HepG2 (cell line): ENCODE results near the gene PTTG1. TPM values are rescaled to one million over a fixed set of nuclear protein-coding genes. Genes with fewer than 3 reads are reported as not detected.
A peak's percentile ranks its signal among the peaks of the same experiment; 100 is the strongest.

ENCODE experiments used
- CBFB ChIP-seq: sonication (generic); formaldehyde crosslinking; IDR thresholded peaks from 2 replicates; pipeline ENCODE4 v1.4.0; 2020; ENCODE audit warnings: missing genetic modification reagents
- CBX1 ChIP-seq: IDR thresholded peaks from one replicate; pipeline ENCODE4 v1.6.1; 2016; ENCODE audit warnings: antibody characterized with exemption, low read depth
- EEA1 ChIP-seq: sonication (generic); formaldehyde crosslinking; IDR thresholded peaks from 2 replicates; pipeline ENCODE4 v1.5.1; 2020; ENCODE audit warnings: mild to moderate bottlenecking, missing genetic modification reagents, borderline replicate concordance
- FOXK2 ChIP-seq: fragments of 450-650 bp; IDR thresholded peaks from 2 replicates; pipeline ENCODE4 v1.6.1; 2016
- GATAD2A ChIP-seq: IDR thresholded peaks from 2 replicates; pipeline ENCODE4 v1.6.1; 2016
- HES4 ChIP-seq: sonication (generic); formaldehyde crosslinking; IDR thresholded peaks from 2 replicates; pipeline ENCODE4 v1.9.0; 2021; ENCODE audit warnings: mild to moderate bottlenecking, missing genetic modification reagents, borderline replicate concordance
- KDM4B ChIP-seq: sonication (generic); formaldehyde crosslinking; IDR thresholded peaks from 2 replicates; pipeline ENCODE4 v1.4.0; 2020; ENCODE audit warnings: missing genetic modification reagents
- MED1 ChIP-seq: sonication (generic); formaldehyde crosslinking; IDR thresholded peaks from 2 replicates; pipeline ENCODE4 v1.4.0; 2020; ENCODE audit warnings: missing genetic modification reagents
- NFYC ChIP-seq: IDR thresholded peaks from 2 replicates; pipeline ENCODE4 v1.6.1; 2016; ENCODE audit warnings: missing genetic modification reagents, missing compliant biosample characterization
- REPIN1 ChIP-seq: sonication (generic); formaldehyde crosslinking; IDR thresholded peaks from 2 replicates; pipeline ENCODE4 v1.8.0; 2022; ENCODE audit warnings: missing genetic modification reagents, low read depth, mild to moderate bottlenecking, borderline replicate concordance
- XBP1 ChIP-seq: sonication (generic); formaldehyde crosslinking; IDR thresholded peaks from 2 replicates; pipeline ENCODE4 v1.5.0; 2020; ENCODE audit warnings: missing genetic modification reagents
- ZBTB7A ChIP-seq: sonication (generic); formaldehyde crosslinking; IDR thresholded peaks from 2 replicates; pipeline ENCODE4 v1.8.0; 2022; ENCODE audit warnings: mild to moderate bottlenecking, missing genetic modification reagents
- ZC3H13 ChIP-seq: sonication (generic); formaldehyde crosslinking; IDR thresholded peaks from 2 replicates; pipeline ENCODE4 v1.8.1; 2023; ENCODE audit warnings: mild to moderate bottlenecking, missing genetic modification reagents, moderate library complexity
- ZFP36 ChIP-seq: fragments of 150-350 bp; IDR thresholded peaks from 2 replicates; pipeline ENCODE4 v1.6.1; 2018; ENCODE audit warnings: borderline replicate concordance, low read length, low read depth; ENCODE audit not compliant: partially characterized antibody
- ZNF12 ChIP-seq: sonication (generic); formaldehyde crosslinking; IDR thresholded peaks from 2 replicates; pipeline ENCODE4 v1.5.0; 2020; ENCODE audit warnings: missing genetic modification reagents
- ZNF136 ChIP-seq: sonication (generic); formaldehyde crosslinking; IDR thresholded peaks from 2 replicates; pipeline ENCODE4 v1.8.1; 2022; ENCODE audit warnings: low read depth, mild to moderate bottlenecking, moderate library complexity, missing genetic modification reagents
- ZNF562 ChIP-seq: sonication (generic); formaldehyde crosslinking; IDR thresholded peaks from 2 replicates; pipeline ENCODE4 v1.8.0; 2022; ENCODE audit warnings: missing genetic modification reagents, borderline replicate concordance
- ZSCAN22 ChIP-seq: sonication (generic); formaldehyde crosslinking; IDR thresholded peaks from 2 replicates; pipeline ENCODE4 v1.4.0; 2020; ENCODE audit warnings: mild to moderate bottlenecking, missing genetic modification reagents
- polyA plus RNA-seq, 8 experiments: library from polyadenylated mRNA; depleted of rRNA in 3 of 8; stranded (reverse) in 7 of 8; unstranded in 1 of 8; fragments of >200 nt; fragmentation: Illumina TruSeq in 4 of 8; extraction: Trizol in 4 of 8; gene quantifications; 2 replicates each; pipeline versions ENCODE4 v1.2.1 to v1.2.3, GENCODE V29; 2011 to 2016; ENCODE audit warnings: low read depth in 4 of 8, missing spikeins in 1 of 8, mixed read lengths in 1 of 8; ENCODE audit not compliant: insufficient read depth in 1 of 8
- total RNA-seq, 5 experiments: library from RNA; depleted of rRNA; stranded (reverse); fragments of >200 nt; fragmentation: Illumina TruSeq; extraction: Trizol; gene quantifications; 2 replicates each; pipeline ENCODE4 v1.2.3, GENCODE V29; 2016; ENCODE audit warnings: low read depth in 1 of 5
- TF ChIP-seq, protein P1 (sequence below): sonication (generic); formaldehyde crosslinking; IDR thresholded peaks from 2 replicates; pipeline ENCODE4 v1.4.0; 2020; ENCODE audit warnings: missing genetic modification reagents
- TF ChIP-seq, protein P2 (sequence below): sonication (generic); formaldehyde crosslinking; IDR thresholded peaks from 2 replicates; pipeline ENCODE4 v1.4.0; 2020; ENCODE audit warnings: missing genetic modification reagents, low read depth, mild to moderate bottlenecking, borderline replicate concordance
- TF ChIP-seq, protein P3 (sequence below): sonication (generic); formaldehyde crosslinking; IDR thresholded peaks from 2 replicates; pipeline ENCODE4 v1.4.0; 2020; ENCODE audit warnings: missing genetic modification reagents
- TF ChIP-seq, protein P4 (sequence below): sonication (generic); formaldehyde crosslinking; IDR thresholded peaks from 2 replicates; pipeline ENCODE4 v1.8.0; 2022; ENCODE audit warnings: mild to moderate bottlenecking, missing genetic modification reagents
- TF ChIP-seq, protein P5 (sequence below), 2 experiments: sonication (generic) in 1 of 2; formaldehyde crosslinking in 1 of 2; IDR thresholded peaks; 2 replicates each; pipeline versions ENCODE4 v1.4.0 to v1.6.1; 2018 to 2020; ENCODE audit warnings: missing genetic modification reagents in 2 of 2, borderline replicate concordance in 1 of 2, low read depth in 1 of 2, mild to moderate bottlenecking in 1 of 2, missing biosample characterization in 1 of 2

The PTTG1 gene
- total and polyA plus RNA-seq, 2 of the 13 experiments (the other 11 are each of a cell fraction or from before 2014, with no cell fraction given): 102 to 161 TPM

DNA sequence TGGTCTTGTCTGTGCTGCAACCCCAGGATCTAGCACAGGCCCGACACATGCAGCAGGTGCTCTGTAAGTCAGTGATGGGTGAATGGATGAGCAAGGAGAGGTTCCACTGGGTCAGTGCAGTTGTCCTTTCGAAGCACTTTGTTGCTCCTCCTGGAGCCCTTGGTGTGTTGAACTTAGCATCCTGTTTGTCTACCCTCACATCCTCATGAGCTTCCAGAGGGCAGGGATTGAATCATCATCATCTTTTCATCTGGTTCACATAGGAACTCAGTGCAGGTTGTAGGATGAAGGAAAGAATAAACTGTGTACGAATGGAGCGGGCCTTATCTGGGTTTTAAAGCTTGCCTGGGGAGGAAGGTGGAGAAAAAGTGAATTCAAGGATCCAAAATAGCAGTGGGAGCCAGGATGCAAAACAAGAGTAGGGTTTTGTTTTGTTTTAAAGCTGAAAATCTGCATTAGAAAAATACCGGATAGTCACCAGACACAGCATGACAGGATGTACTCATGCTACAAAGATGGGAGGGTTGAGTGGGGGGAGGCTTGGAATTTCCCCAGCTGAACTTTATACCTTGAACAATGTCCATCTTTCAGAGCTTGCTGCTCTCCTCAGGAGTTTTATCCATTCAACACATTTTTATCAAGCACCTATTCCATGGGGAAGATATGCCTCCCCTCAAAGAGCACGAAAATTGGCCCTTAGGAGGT lies 55.8 kb downstream of the PTTG1 start (continued):
- no peak for TF ChIP-seq REPIN1 (CRISPR knock-in tag)
- TF ChIP-seq ZSCAN22: no peak
- TF ChIP-seq ZFP36: no peak
- no peak for TF ChIP-seq XBP1 (CRISPR knock-in tag)
- TF ChIP-seq HES4: no peak
- TF ChIP-seq, protein P1, sequence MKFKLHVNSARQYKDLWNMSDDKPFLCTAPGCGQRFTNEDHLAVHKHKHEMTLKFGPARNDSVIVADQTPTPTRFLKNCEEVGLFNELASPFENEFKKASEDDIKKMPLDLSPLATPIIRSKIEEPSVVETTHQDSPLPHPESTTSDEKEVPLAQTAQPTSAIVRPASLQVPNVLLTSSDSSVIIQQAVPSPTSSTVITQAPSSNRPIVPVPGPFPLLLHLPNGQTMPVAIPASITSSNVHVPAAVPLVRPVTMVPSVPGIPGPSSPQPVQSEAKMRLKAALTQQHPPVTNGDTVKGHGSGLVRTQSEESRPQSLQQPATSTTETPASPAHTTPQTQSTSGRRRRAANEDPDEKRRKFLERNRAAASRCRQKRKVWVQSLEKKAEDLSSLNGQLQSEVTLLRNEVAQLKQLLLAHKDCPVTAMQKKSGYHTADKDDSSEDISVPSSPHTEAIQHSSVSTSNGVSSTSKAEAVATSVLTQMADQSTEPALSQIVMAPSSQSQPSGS: no peak
- TF ChIP-seq, protein P2, sequence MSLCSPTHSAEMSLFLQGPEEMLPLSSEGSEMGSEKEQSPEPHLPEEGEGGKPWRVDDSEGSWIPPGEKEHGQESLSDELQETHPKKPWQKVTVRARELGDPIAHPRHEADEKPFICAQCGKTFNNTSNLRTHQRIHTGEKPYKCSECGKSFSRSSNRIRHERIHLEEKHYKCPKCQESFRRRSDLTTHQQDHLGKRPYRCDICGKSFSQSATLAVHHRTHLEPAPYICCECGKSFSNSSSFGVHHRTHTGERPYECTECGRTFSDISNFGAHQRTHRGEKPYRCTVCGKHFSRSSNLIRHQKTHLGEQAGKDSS (CRISPR knock-in tag): no peak
- TF ChIP-seq GATAD2A (CRISPR knock-in tag): peak; percentile 68; the same call in 1 of the 2 replicates
- no peak for TF ChIP-seq ZBTB7A
- TF ChIP-seq, protein P3, sequence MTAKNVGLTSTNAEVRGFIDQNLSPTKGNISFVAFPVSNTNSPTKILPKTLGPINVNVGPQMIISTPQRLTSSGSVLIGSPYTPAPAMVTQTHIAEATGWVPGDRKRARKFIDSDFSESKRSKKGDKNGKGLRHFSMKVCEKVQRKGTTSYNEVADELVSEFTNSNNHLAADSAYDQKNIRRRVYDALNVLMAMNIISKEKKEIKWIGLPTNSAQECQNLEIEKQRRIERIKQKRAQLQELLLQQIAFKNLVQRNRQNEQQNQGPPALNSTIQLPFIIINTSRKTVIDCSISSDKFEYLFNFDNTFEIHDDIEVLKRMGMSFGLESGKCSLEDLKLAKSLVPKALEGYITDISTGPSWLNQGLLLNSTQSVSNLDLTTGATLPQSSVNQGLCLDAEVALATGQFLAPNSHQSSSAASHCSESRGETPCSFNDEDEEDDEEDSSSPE (CRISPR knock-in tag): no peak
- TF ChIP-seq, protein P4, sequence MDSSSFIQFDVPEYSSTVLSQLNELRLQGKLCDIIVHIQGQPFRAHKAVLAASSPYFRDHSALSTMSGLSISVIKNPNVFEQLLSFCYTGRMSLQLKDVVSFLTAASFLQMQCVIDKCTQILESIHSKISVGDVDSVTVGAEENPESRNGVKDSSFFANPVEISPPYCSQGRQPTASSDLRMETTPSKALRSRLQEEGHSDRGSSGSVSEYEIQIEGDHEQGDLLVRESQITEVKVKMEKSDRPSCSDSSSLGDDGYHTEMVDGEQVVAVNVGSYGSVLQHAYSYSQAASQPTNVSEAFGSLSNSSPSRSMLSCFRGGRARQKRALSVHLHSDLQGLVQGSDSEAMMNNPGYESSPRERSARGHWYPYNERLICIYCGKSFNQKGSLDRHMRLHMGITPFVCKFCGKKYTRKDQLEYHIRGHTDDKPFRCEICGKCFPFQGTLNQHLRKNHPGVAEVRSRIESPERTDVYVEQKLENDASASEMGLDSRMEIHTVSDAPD (CRISPR knock-in tag): no peak
- TF ChIP-seq ZNF12: no peak
- no peak for TF ChIP-seq ZNF136 (CRISPR knock-in tag)
- no peak for TF ChIP-seq FOXK2
- TF ChIP-seq KDM4B: no peak
- TF ChIP-seq, protein P5, sequence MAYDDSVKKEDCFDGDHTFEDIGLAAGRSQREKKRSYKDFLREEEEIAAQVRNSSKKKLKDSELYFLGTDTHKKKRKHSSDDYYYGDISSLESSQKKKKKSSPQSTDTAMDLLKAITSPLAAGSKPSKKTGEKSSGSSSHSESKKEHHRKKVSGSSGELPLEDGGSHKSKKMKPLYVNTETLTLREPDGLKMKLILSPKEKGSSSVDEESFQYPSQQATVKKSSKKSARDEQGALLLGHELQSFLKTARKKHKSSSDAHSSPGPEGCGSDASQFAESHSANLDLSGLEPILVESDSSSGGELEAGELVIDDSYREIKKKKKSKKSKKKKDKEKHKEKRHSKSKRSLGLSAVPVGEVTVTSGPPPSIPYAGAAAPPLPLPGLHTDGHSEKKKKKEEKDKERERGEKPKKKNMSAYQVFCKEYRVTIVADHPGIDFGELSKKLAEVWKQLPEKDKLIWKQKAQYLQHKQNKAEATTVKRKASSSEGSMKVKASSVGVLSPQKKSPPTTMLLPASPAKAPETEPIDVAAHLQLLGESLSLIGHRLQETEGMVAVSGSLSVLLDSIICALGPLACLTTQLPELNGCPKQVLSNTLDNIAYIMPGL (CRISPR knock-in tag; IDR thresholded peaks at IDR 0.05; ENCODE audit: borderline replicate concordance in 1 of 2, low read depth in 1 of 2): 0 out of 4 replicates have a peak, but pooled peaks of 1 of the 2 experiments have one; percentile 23
- TF ChIP-seq MED1: peak; percentile 73
- TF ChIP-seq CBFB (CRISPR knock-in tag): no peak
- no peak for TF ChIP-seq EEA1 (CRISPR knock-in tag)
- no peak for TF ChIP-seq ZNF562 (CRISPR knock-in tag)
- no peak for TF ChIP-seq NFYC (CRISPR knock-in tag)
- TF ChIP-seq CBX1: no peak
- no peak for TF ChIP-seq ZC3H13 (CRISPR knock-in tag)
